A673 (cell line): ENCODE data around the gene ABCG1. TPM values are rescaled to one million over a fixed set of nuclear protein-coding genes. Genes with fewer than 3 reads are reported as not detected.

Source experiments
- BruUV-seq: library from RNA; stranded (reverse); fragments of 400-500 nt; replicated peaks from 2 replicates; lab custom pipeline; 2021; lab: Mats Ljungman, UMichigan
- CTCF ChIA-PET: fragments of 300-600 bp; sonication (Branson Sonifier 250); formaldehyde crosslinking; loops from one replicate; lab custom pipeline; 2022; ENCODE audit warnings: antibody characterized with exemption; lab: Charles Lee
- POLR2A ChIA-PET: fragments of 300-600 bp; sonication (Branson Sonifier 250); formaldehyde crosslinking; loops from one replicate; lab custom pipeline; 2022; ENCODE audit warnings: antibody characterized with exemption; ENCODE audit not compliant: low non-redundant PET; lab: Charles Lee
- DNase-seq: peaks from one replicate; pipeline ENCODE4 v3.0.0-alpha.2; 2015; ENCODE audit warnings: low spot score
- H3K27ac ChIP-seq: fragments of 200-600 bp; sonication (generic); 2 replicates; pipeline ENCODE4 v1.5.1; 2016; ENCODE audit warnings: mixed run types, low read depth, mild to moderate bottlenecking, mixed read lengths, antibody characterized with exemption, low read length; ENCODE audit not compliant: poor library complexity, severe bottlenecking
- H3K27me3 ChIP-seq: fragments of 200-600 bp; sonication (generic); replicated peaks from 2 replicates; pipeline ENCODE4 v1.6.1; 2017; ENCODE audit warnings: mixed run types, low read depth, mild to moderate bottlenecking, mixed read lengths, antibody characterized with exemption, low read length; ENCODE audit not compliant: insufficient read depth, poor library complexity
- H3K36me3 ChIP-seq: fragments of 200-600 bp; sonication (generic); 2 replicates; pipeline ENCODE4 v1.6.1; 2016; ENCODE audit warnings: mixed run types, mild to moderate bottlenecking, mixed read lengths, antibody characterized with exemption, low read length; ENCODE audit not compliant: insufficient read depth, poor library complexity, severe bottlenecking
- H3K4me1 ChIP-seq: fragments of 200-600 bp; sonication (generic); 2 replicates; pipeline ENCODE4 v1.6.1; 2017; ENCODE audit warnings: mixed run types, mild to moderate bottlenecking, mixed read lengths, antibody characterized with exemption, low read length; ENCODE audit not compliant: insufficient read depth, poor library complexity, severe bottlenecking
- H3K4me3 ChIP-seq: fragments of 200-600 bp; sonication (generic); 2 replicates; pipeline ENCODE4 v1.5.1; 2016; ENCODE audit warnings: low read depth, mixed run types, mild to moderate bottlenecking, mixed read lengths, low read length; ENCODE audit not compliant: poor library complexity, severe bottlenecking
- H3K9me3 ChIP-seq: fragments of 200-600 bp; sonication (generic); 2 replicates; pipeline ENCODE4 v1.6.1; 2016; ENCODE audit warnings: mixed run types, low read depth, mild to moderate bottlenecking, mixed read lengths, antibody characterized with exemption, low read length; ENCODE audit not compliant: poor library complexity, severe bottlenecking
- EZH2 ChIP-seq: fragments of 200-600 bp; sonication (generic); IDR thresholded peaks from 2 replicates; pipeline ENCODE4 v1.6.1; 2017; ENCODE audit warnings: borderline replicate concordance, low read depth, mild to moderate bottlenecking, mixed read lengths, antibody characterized with exemption, low read length; ENCODE audit not compliant: poor library complexity, severe bottlenecking
- intact Hi-C: fragments of 100-400 bp; cut with micrococcal nuclease; formaldehyde crosslinking; loops from one replicate; pipeline ENCODE4 v1.10.0; 2022; ENCODE audit not compliant: unreplicated experiment
- total RNA-seq: library from RNA; stranded (reverse); gene quantifications from 2 replicates; pipeline ENCODE4 v1.2.3, GENCODE V29; 2021
- TF ChIP-seq, protein P1 (sequence below): fragments of 300-800, 200-600 bp; sonication (generic); conservative IDR thresholded peaks from 2 replicates; pipeline ENCODE4 v1.5.1; 2017; ENCODE audit warnings: low read depth, mild to moderate bottlenecking, antibody characterized with exemption, low read length, moderate library complexity, mixed read lengths

Gene ABCG1
- total RNA-seq, 1 experiment from 2014 or later, result 3.4 TPM

DNA sequence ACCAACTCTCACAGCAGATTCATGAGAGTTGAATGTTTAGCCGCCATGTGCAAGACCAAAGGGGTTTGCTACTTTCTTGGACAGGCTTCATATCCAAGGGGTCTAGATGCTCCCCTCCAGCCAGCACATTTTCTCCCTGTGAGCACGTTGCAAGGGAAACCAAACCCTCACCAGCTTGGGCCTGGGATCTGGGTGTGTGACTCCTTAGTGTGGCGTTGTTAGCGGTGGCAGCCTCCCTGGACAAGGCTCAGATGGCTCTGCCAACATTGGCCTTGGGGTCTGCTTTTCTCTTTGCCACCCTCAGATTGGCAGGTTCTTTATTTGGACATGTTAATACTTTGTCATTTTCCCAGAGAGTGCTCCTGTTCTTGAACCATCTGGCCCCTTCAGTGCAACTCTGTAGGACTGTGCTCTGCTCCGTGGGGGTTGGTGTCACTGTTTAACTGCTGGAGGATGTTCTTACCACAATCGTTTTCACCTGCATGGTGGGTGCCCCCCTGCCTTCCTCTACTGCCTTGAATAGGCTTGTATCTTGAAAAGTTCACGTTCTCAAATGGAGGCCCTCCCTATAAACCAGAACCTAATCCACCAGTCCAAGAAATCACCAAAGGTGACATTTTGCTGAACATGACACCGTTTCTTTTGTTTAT is 13.4 kb downstream of the ABCG1 start:
- Histone ChIP-seq H3K36me3 (no peaks in the 10 kb centered on the region), H3K4me3 (no peak overlapping the region), H3K4me1 (peaks cover 43% of the 10 kb centered on the region), H3K27me3 (no peaks in the 10 kb centered on the region), H3K27ac (no peak overlapping the region), H3K9me3 (no peaks in the 10 kb centered on the region)
- no peak for DNase-seq
- POLR2A ChIA-PET, result no interaction called here
- no TSS peak for BruUV-seq
- TF ChIP-seq, protein P1, sequence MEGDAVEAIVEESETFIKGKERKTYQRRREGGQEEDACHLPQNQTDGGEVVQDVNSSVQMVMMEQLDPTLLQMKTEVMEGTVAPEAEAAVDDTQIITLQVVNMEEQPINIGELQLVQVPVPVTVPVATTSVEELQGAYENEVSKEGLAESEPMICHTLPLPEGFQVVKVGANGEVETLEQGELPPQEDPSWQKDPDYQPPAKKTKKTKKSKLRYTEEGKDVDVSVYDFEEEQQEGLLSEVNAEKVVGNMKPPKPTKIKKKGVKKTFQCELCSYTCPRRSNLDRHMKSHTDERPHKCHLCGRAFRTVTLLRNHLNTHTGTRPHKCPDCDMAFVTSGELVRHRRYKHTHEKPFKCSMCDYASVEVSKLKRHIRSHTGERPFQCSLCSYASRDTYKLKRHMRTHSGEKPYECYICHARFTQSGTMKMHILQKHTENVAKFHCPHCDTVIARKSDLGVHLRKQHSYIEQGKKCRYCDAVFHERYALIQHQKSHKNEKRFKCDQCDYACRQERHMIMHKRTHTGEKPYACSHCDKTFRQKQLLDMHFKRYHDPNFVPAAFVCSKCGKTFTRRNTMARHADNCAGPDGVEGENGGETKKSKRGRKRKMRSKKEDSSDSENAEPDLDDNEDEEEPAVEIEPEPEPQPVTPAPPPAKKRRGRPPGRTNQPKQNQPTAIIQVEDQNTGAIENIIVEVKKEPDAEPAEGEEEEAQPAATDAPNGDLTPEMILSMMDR, result no peak
- no peak for TF ChIP-seq EZH2
- CTCF ChIA-PET, result no interaction called here
- intact Hi-C loops, result no loop called here

DNA sequence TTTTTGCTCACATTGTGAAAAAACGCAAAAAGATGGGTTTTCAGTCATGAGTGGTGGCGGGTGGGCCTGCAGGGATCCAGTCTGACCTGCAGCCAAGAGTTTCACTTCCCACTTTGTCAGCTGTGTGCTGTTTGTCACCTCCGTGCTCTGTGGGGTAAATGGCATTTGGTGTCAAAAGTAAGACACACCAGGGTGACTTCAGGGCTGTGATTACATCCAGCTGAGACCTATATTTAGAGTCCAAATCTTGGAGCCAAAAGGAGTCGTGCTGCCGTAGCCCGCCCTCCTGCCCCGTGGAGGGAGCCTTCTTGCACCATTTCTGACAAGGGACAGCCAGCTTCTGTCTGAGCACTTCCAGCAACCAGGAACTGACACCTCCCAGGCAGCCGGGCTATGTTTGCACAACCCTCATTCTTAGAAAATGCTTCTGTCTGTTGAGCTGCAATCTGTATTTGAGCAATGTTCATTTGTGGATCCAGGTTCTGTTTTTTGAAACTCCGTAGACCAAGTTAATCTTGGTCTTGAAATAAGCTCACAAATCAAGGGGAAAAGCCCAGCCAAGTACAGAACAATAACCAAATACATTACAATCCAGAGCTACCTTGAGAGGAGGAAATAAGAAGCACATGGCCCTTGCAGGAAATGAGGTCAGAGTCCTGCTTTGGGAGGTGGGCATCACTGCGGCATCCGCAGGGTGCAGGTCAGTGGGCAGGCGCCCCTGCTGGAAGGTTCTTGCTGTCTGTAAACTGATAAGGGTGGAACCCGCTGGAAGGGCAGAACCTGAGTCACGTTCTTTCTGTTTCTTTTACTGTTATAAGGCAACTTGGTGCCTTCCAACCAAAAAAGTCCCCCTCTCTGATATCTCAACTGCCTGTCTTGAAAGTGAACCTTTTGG is 14.4 kb downstream of the ABCG1 start:
- Histone ChIP-seq H3K9me3 (no peaks in the 10 kb centered on the region), H3K36me3 (no peaks in the 10 kb centered on the region), H3K27me3 (no peaks in the 10 kb centered on the region), H3K4me1 (peaks cover 37% of the 10 kb centered on the region), H3K4me3 (no peak overlapping the region), H3K27ac (no peak overlapping the region)
- intact Hi-C loops, result no loop called here
- CTCF ChIA-PET, result interaction anchor here (0.6 kb wide), 1 partner anchor 168 kb away, joined by 10 read pairs; no protein-coding TSS in a partner anchor
- BruUV-seq, result no TSS peak
- POLR2A ChIA-PET, result interaction anchor here (0.7 kb wide), 1 partner anchor 659 kb away, joined by 3 read pairs; no protein-coding TSS in a partner anchor
- TF ChIP-seq EZH2, result no peak
- TF ChIP-seq, protein P1, result no peak
- no peak for DNase-seq

DNA sequence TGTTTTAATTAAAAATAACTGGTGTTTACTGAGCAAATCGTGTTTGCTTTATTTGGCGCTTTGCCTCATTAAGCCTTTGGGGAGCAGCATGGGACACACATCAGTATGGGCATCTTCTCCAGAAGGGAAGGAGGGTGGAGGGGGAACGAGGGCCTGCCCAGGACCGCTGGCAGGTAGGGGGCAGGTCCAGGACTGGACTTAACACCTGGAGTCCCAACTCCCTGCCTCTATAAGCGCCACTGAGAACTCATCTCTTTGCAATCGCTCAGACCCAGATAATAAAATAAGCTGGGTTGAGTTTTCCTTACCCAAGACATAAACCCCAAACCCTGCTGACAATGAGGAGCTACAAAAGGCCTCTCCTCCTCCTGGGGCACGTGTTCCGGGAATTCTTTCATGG is 15.1 kb downstream of the ABCG1 start:
- Histone ChIP-seq H3K27me3 (no peaks in the 10 kb centered on the region), H3K4me3 (no peak overlapping the region), H3K9me3 (no peaks in the 10 kb centered on the region), H3K36me3 (no peaks in the 10 kb centered on the region), H3K4me1 (peaks cover 34% of the 10 kb centered on the region), H3K27ac (peak overlapping the region; percentile 85)
- TF ChIP-seq, protein P1, result no peak
- TF ChIP-seq EZH2, result no peak
- CTCF ChIA-PET, result interaction anchor here (0.6 kb wide), 1 partner anchor 167 kb away, joined by 10 read pairs; no protein-coding TSS in a partner anchor
- POLR2A ChIA-PET, result interaction anchor here (0.7 kb wide), 1 partner anchor 658 kb away, joined by 3 read pairs; no protein-coding TSS in a partner anchor
- no peak for DNase-seq
- BruUV-seq, result no TSS peak
- intact Hi-C loops, result no loop called here
